ENCODE data around the gene LYPD6B.

- TF ChIP-seq CTCF (IDR thresholded peaks at IDR 0.05; ENCODE audit: extremely low read depth in 1 of 2, insufficient read depth in 1 of 2, low read depth in 1 of 2, low read length in 2 of 2), result no peak
- no peak for TF ChIP-seq MAX (IDR thresholded peaks at IDR 0.05; ENCODE audit: insufficient read depth, insufficient read length)
- no peak for TF ChIP-seq POLR2AphosphoS5 (IDR thresholded peaks at IDR 0.05; ENCODE audit: insufficient read depth, low read depth, low read length)
- TF ChIP-seq FOS (IDR thresholded peaks at IDR 0.05; ENCODE audit: borderline replicate concordance, insufficient read depth, low read length), result no peak
Observed at GRCh38 chr2:149023091-149023490, 15.4 kb upstream of the LYPD6B start.

All from endothelial cell of umbilical vein (primary cell).